ENCODE results near the gene FCER2.
A peak's percentile ranks its signal among the peaks of the same experiment; 100 is the strongest.
"Not testable (repeated sequence)": the region's sequence is repeated elsewhere in the genome, so short reads cannot be mapped to it uniquely, and the experiment has no call there.

Gene FCER2

DNA sequence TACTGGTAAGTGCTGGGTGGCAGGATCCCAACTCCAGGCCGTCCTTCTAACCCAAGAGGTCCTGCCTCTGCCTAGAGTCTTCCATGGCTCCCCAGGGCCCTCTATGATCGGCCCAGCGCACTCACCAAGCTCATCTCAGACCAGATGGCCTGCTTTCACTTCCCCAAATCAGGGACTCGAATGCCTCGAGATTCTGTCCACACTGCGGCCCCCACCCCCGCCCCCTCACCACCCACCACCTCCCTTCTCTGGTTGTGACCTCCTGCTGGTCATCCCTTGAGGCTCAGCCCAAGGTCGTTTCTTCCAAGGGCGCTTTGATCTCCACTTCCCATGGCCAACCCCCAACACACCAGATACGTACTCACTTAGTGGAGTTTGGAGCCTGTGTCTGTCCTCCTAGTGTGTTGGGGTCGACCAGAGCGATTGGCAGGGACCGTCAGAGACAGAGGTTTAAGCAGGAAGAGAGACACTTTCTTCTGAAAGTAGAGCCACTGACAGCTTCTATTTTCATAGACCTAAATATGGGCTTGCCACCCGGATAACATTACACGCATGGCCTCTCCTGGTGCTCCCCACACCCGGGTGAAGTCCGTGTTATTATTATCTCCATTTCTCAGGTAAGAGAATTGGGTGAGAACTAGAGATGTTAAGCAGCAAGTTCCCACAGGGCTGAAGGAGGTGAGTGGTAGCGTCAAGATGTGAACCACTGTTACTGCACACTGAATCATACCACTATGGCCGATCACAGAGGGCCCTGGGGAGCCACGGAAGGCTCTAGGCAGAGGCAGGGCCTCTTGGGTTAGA is at the start of gene FCER2:
FCER2 (minus strand) TSS at position 478 of the 804 bp plus-strand sequence. CDS start 2,371 bp downstream, outside the sequence.
- peak; percentile 42 to 46 for DNase-seq

DNA sequence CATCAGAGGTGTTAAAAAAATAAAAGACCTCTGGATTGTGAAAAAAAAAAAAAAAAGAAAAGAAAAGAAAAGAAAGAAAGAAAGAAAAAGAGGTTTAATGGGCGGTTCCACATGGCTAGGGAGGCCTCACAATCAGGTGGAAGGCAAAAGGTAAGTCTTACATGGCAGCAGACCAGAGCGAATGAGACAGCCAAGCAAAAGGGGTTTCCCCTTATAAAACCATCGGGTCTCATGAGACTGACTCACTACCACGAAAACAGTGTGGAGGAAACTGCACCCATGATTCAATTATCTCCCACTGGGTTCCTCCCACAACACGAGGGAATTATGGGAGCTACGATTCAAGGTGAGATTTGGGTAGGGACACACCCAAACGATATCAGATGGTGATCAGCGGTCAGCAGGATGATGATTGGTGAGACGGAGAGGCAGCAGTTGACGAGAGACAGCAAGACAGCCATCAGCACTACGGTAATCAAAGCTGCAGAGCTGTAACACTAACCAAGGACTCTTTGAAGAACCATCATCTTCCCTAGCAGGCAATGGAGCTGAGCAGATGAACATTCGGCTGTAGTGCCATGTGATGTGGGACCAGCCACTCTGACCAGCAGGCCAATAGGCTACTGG is 49.3 kb upstream of the FCER2 start:
- DNase-seq = peak; percentile 87

GRCh38 chr19:7748756-7749155 is 46.8 kb upstream of the FCER2 start:
- no peak for DNase-seq

DNA sequence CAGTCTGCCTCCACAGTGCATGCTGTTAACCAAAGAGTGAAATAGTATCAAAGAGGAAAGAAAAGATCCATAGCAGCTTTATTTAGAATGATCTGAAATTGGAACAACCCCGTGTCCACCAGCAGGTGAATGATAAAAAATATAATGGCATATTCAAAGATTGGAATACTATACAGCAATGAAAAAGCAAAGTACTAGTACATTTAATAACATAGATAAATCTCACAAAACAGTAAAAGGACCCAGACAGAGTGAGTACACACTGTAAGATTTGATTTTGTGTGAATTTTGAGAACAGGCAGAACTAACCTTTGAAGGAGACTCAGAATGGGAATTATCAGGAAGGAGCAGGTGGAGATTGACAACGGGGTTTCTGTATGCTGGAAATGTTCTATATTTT is 46.2 kb upstream of the FCER2 start:
- no peak for DNase-seq

- DNase-seq = peak; percentile 65 to 81
Observed at GRCh38 chr19:7746903-7747884, 45.3 kb upstream of the FCER2 start, which contains the start of gene CD209. CD209 (minus strand) TSS chr19:7747534; CDS start chr19:7747511, 23 bp downstream.

DNA sequence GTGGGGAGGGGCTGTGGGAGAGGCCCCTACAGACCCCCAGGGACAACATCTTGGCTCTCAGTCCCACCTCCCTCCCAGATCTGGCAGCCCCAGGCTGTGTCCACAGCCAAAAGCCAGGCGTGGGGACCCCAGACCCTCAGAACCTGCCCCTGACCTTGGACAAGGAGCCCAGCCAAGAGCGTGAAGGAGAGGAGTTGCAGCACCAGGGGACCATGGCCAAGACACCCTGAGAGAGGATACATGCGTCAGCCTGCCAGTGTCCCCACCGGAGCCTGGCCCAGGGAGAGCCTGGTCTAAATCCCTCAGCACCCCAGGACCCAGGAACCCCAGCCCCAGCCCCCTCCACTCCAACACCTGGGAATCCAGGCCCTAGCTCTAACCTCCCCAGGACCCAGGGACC is 44.4 kb upstream of the FCER2 start:
- not testable (repeated sequence) for DNase-seq

GRCh38 chr19:7744871-7745650 is 43.1 kb upstream of the FCER2 start:
- no peak for DNase-seq

DNA sequence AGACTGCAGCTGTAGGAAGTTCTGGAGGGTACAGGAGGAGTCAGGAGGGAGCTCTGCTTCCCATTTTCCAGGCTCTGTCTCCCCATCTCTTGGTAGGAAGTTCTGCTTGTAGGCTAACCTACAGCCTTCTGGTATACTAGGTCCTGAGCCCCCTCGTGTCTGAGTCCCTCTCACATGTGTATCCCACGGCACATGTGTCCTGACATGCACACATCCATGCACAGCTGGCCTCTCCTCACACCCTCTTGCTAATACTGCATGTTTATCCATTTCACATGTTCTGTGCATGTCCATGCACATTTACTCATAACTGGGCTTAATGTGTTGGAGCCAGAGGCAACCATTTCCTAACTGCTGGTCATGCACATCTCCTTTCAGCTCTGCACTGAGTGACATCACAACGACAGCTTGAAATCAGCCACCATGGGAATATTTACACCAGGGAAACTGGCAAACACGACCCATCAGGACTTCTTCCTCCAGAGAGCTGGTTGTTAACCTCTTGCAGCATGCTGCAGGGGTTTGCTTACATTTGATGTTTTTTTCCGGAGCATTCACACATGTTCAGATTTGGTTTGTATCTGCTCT is 42.4 kb upstream of the FCER2 start:
- no peak for DNase-seq

- DNase-seq = no peak
Observed at GRCh38 chr19:7743425-7743841, 41.5 kb upstream of the FCER2 start.

- no peak for DNase-seq
Observed at GRCh38 chr19:7742991-7743390, 41.1 kb upstream of the FCER2 start.

DNA sequence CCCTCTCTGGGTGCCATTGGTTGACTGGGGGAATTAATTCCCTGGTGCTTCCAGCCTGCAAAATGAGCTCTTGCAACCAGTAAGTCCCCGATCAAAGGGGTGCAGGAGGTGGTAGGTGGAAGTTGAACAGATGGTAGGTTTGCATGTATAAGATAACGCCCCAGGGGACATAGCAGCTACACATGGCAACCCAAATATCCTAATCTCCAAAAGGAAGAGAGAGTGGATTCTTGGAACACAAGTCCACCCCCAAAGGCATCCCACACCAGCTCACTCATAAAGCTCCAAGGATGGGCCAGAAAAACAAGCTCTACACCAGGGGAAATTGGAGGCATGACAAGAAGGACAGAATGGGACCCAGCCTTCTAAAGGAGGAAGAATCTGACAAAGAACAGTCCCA is 40.6 kb upstream of the FCER2 start:
- no peak for DNase-seq

GRCh38 chr19:7740682-7741054 is 38.7 kb upstream of the FCER2 start:
- DNase-seq = no peak

GRCh38 chr19:7739801-7740681 is 38.1 kb upstream of the FCER2 start:
- DNase-seq = peak in 1 of 2 donors; percentile 18

GRCh38 chr19:7739211-7739755 is 37.4 kb upstream of the FCER2 start:
- DNase-seq = no peak

DNA sequence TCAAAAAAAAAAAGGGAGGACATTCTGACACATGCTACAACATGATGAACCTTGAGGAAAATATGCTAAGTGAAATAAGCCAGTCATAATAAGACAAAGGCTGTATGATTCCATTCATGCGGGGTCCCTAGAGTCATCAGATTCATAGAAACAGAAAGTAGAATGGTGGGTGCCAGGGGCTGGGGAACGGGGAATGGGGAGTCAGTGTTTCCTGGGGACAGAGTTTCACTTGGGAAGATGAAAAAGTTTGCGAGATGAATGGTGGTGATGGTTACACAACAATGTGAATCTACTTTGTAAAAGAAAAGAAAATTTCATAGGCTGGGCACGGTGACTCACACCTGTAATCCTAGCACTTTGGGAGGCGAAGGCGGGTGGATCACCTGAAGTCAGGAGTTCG is 36.1 kb upstream of the FCER2 start:
- DNase-seq = no peak

DNA sequence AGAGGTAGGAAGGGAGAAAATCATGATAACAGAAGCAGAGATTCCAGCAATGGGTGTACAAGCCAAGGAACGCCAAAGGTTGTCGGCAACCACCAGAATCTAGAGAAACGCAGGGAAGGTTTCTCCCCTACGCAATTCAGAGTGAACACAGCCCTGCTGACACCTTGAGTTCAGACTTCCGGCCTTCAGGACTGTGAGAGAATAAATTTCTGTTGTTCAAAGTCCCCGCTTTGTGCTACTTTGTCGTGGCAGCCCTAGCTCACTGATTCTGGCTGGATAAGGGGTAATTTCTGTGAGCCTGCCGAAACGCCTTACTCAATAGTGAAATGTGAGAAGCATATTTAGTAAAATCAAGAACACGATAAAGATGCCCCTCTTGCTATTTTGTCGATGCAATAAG is 35.3 kb upstream of the FCER2 start:
- no peak for DNase-seq

- no peak for DNase-seq
Observed at GRCh38 chr19:7736148-7736547, 34.2 kb upstream of the FCER2 start.

DNA sequence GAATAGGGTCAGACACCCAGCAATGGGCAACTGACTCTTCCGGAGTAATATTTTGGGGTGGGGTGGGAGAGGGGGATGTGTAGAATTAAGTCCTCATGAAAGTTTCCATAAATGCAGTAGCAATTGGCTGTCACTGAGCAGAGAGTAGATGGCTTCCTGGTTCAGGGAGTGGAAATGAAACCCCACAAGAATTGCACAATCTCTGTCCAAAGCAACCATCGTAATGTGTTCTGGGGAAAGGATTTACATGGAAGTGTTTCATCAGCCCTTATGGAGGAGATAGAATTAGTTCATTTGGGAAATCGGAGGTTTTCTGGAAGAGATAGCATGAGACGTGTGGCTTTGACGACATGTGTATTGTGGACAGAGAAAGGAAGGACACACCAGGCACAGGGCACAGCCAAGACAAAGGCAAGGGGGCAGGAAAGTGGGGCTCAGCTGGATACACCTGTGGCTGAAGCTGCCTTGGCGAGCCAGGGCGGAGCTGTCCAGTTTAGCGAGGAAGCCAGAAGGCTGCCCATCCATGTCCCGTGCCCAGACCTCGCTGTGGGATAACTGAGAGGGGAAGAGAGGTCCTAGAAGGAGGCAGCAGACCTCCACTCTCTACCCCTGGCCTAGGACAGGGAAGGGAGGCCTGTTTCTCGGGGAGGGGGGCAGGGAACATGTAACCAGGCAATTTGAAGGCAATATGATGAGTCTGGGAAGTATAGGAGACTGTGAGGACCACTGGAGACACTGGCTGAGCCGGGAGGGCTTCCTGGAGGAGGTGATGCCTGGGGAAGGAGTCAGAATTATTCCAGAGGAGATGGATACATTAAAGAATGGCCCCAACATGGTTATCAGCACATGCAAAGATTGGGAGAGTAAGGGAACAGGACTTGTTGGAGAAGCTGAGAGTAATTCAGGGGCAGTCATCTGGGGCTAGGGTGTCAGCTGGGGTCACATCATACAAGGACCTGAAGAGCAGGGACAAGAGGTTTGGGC is 32.6 kb upstream of the FCER2 start:
- peak; percentile 91 to 92 for DNase-seq

DNA sequence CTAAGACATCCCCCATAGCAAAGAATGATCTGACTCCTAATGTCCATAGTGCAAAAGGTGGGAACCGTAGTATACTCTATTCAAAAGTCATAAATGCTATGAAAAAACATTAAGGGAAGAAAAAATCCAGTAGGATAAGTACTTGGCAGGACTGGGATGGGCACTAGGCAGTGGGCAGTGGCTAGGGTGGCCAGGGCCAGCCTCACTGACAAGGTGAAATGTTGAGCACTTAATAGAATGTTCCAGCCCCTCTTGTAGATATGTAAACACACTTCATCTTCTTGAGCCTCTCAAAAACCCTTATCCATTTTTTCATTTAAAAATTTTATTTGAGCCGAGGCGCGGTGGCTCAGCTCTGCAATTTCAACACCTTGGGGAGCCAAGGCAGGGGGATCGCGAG is 31.4 kb upstream of the FCER2 start:
- no peak for DNase-seq

Measured in inflammatory macrophage treated with lipopolysaccharide for 1 hour (primary cell).